OCI-LY1 (cell line): ENCODE data around the gene LARP4.
"Not testable (repeated sequence)": the region's sequence is repeated elsewhere in the genome, so short reads cannot be mapped to it uniquely, and the experiment has no call there.

Source experiments
- CTCF ChIP-seq: fragments of 200-600 bp; sonication (generic), shearing (Covaris generic); IDR thresholded peaks from 2 replicates; pipeline ENCODE4 v1.5.1; 2017; ENCODE audit warnings: mild to moderate bottlenecking, antibody characterized with exemption, low read length, moderate library complexity, mixed read lengths
- EZH2 ChIP-seq: fragments of 200-600 bp; sonication (generic), shearing (Covaris generic); IDR thresholded peaks from 2 replicates; pipeline ENCODE4 v1.8.0; 2017; ENCODE audit warnings: borderline replicate concordance, mixed run types, mild to moderate bottlenecking, antibody characterized with exemption, low read length, moderate library complexity, mixed read lengths

- TF ChIP-seq CTCF, EZH2: not testable (repeated sequence)
Observed at GRCh38 chr12:50423342-50423741, 22.7 kb downstream of the LARP4 start.
